ENCODE data around the gene FBRS.
"Not testable (repeated sequence)": the region's sequence is repeated elsewhere in the genome, so short reads cannot be mapped to it uniquely, and the experiment has no call there.

FBRS gene

DNA sequence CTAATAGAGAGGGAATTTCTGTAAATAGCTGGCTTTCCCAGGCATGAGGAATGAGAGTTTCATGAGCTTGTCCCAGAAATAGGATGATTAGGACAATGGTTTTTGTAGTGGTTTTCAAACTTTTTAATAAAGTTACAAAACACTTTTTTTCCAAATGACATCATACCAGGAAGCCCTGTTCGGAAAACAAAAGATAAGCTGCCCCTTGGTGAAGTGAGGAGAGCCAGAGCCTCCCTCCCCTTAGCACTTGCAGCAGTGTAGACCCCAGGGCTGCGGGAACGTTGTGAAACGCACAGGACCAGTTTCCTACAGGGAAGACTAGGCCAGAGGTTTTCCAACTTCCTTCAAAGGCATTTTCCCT lies 7.6 kb downstream of the FBRS start:
- no peak for DNase-seq

DNA sequence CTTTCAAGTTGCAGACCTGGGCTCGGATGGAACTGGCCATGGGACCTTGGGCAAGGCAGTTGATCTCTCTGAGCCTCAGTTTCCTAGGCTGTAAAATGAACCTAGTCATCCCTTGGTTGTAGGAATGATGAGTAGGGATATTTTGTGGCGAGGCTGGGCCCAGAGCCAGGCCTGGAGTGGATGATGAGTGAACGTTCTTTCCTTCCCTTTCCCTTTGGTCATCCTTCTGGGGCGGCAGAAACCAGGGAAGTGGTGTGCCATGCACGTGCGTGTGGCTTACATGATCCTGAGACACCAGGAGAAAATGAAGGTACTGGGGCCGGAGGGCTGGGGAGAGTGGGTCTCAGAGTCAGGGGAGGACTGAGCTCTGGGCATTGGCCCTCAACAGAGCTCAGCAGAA lies 8.4 kb downstream of the FBRS start:
- no peak for DNase-seq

DNA sequence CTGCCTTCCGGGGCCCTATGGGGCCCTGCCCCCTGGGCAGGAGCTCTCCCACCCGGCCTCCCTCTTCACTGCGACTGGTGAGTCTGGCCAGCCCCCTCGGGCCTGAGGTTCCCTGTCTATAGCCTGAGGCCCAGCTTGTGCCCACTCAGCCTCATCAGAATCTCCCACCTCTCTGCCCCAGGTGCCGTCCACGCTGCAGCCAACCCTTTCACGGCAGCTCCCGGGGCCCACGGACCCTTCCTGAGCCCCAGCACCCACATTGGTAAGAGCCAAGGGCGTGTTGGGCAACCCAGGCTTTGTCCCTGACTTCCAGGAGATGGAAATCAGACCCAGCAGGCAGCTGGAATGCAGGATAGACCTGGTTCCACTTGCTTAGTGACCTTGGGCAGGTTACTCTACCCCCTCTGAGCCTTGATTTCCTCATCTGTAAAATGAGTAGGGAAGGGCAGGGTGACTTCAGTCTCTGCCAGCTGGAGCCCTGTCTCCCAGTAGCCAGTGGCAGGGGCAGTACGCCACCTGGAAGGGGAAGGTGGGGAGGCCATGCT lies 9.2 kb downstream of the FBRS start:
- DNase-seq = no peak

DNA sequence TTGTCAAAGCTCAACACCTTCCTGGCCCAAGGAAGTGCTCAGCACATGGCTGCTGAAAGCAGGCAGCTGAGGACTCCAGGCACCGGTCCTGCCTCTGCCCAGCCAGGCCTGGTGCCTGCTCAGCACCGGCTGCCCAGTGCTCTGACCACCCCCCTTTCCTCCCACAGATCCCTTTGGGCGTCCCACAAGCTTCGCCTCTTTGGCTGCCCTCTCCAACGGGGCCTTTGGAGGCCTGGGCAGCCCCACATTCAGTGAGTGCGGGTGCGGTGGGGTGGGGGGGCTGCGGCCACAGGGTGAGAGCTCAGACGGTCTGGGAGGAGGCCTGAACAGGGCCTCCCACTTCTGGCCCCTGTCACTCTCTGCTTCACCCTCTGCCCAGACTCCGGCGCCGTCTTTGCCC lies 10.2 kb downstream of the FBRS start:
- DNase-seq = no peak

DNA sequence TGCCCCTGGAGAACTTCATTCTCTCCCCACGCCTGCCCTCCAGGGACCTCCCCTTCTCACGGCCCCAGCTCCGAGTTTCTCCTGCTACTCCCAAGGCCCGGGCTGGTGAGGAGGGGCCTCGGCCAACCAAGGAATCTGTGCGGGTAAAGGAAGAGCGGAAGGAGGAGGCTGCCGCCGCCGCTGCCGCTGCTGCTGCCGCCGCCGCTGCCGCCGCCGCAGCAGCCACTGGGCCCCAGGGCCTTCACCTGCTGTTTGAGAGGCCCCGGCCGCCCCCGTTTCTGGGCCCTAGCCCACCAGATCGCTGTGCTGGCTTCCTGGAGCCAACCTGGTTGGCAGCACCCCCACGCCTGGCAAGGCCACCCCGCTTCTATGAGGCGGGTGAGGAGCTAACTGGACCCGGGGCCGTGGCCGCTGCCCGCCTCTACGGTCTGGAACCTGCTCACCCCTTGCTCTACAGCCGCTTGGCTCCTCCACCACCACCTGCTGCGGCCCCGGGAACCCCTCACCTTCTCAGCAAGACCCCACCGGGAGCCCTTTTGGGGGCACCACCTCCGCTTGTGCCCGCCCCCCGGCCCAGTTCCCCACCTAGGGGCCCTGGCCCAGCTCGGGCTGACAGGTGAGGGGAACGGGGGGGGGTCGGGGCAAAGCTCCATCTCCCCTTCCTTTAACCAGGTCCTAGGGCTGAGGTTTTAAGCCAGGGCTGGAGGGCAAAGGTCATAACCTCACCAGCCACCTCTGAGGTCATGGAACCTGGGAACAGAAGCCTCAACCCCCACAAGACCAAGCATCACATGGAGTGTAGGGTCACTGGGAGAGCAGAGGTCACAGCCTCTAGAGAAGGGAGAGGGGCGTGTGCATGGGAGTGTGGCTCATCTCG lies 11.0 kb downstream of the FBRS start:
- no peak for DNase-seq

DNA sequence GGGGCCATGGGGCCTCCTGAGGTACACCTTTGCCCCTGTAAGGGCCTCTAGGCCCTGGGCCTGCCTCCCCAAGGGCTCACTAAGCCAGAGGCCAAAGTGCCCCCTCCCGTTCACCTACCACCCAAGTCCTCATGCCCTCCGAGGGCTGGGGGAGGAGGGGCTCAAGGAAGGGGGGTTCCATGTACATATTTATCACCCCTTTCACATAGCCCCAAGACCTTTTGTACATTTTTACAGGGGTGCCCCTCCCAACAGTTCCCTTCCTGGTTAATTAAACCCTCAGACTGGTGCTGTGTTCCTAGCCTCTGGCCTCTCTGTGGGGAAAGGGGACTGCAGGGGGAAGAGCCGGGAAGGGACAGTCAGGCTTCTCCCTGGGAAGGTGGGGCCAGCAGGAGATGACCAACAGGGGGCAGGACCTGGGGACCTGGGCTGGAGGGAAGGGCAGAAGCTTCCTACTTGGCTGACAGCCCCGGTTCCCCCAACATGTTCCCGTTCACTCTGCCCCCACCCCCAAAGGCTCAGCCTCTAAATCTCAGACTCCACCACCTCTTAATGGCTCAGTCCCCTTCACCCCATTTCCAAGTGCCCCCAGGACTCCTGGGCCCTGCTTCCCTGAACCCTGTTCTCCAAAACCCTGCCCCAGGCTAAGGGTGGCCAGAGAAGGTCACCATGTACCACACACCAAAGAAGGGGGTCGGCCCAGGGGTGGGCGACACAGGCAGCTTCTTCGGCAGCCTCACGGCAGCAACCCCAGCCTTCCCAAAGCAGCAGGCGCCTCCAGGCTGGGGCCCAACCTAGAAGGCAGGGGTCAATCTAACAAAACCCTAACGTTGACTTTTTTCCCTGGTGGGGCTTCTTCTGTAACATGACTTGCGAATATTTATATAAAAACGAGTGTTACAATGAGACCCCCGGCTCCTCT lies 11.9 kb downstream of the FBRS start:
- no peak for DNase-seq

DNA sequence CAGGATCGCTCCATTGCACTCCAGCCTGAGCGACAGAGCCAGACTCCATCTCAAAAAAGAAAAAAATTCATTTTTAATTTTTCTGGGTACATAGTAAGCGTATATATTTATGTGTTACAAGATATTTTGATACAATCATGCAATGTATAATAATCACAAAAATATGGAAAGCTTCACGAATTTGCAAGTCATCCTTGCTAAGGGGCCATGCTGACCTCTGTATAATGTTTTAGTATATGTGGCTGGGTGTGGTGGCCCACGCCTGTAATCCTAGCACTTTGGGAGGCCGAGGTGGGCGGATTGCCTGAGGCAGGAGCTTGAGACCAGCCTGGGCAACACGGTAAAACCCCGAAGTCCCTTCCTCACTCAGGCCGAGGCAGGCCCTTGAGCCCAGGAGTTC lies 16.9 kb downstream of the FBRS start:
- no peak for DNase-seq

DNA sequence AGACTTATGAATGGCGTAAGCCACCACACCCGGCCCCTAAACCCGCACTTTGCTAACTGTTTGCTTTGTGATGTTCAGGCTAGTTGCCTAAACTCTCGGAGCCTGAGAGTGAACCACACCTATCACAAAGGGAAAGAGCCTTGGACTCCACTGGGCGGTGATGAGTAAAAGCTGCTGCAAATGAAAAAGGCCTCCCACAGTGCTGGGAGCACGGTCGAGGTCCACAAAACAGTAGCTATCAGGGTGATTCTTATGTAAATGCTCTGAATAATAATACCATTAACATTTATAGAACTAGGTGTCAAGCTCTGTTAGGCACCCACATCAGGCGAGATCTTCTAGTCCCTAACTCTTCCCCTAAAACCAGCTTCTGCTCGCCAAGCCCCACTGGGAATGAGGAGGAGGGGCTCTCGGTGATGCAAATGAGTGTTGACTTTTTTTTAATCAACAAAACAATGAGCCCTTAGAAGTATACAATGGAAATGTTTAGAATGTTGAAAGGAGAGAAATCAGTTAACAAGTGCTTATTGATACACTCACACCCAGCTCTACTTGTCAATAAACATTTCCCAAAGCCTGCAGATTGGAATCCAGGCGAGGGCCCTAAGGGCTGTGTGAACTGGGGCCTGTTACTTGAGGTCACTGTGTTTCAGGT lies 19.8 kb downstream of the FBRS start:
- no peak for DNase-seq

DNA sequence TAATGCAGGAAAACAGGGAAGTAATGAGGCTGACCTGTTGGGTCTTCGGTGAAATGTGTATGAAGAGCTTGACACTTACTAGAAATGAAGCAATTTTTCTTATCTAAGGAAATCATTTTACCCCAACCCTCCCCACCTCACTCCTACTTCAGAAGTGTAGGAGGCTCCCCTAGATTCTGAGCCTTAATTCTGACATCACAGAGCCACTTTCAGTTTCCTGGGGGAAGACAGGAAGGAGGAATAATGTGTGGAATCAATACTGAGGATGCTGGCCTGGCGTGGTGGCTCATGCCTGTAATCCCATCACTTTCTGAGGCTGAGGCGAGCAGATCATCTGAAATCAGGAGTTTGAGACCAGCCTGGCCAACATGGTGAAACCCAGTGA lies 20.3 kb downstream of the FBRS start:
- DNase-seq = no peak

DNA sequence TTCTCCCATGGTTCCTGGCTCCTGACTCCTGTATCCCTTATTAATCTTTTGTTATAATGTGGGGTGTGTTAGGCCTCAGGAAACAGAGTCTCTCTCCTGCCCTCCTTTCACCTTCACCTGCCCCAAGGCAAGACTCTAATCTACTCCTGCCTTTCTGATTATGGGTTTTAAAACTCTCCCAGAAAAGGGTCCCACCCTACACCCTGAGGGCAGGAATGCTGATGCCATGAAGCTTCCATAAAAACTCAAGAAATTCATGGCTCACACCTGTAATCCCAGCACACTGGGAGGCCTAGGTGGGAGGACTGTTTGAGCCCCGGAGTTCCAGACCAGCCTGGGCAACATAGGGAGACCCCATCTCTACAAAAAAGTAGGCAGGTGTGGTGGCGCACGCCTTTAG lies 22.1 kb downstream of the FBRS start:
- no peak for DNase-seq

DNA sequence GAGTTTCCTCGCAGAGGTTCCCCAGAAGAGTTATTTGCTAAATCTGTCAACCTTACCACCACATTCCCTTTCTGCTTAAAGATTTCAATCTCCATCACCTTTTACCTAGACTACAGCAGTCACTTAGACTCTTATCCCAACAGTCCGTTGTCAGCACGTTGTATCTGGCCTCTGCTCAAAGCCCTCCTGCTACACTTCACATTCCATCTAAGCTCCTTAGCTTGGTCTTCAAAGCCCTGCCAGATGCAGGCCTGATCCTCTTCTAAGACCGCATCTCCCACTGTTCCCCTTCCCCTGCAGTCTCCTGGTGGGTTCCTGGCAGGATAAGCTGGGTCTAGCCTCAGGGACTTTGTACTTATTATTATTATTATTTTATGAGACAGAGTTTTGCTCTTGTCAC lies 30.5 kb downstream of the FBRS start:
- DNase-seq = no peak

DNA sequence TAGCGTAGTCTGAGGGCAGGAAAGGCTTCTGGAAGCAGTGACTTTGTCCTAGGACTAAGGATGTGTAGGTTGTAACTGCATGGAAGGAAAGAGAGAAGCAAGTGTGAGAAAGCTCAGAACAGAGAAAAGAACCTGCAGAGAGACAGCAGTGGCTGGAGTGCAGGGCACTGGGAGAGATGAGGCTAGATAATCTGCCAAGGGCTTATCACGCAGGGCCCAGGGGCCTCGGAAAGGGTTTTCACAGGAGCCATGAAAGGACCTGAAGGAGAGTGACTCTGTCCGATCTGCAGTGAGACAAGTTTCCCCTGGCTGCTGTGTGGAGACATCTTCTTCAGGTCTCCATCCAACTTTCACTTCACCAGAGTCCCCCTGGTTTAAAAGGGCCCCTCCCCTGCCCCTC lies 33.7 kb downstream of the FBRS start:
- no peak for DNase-seq

DNA sequence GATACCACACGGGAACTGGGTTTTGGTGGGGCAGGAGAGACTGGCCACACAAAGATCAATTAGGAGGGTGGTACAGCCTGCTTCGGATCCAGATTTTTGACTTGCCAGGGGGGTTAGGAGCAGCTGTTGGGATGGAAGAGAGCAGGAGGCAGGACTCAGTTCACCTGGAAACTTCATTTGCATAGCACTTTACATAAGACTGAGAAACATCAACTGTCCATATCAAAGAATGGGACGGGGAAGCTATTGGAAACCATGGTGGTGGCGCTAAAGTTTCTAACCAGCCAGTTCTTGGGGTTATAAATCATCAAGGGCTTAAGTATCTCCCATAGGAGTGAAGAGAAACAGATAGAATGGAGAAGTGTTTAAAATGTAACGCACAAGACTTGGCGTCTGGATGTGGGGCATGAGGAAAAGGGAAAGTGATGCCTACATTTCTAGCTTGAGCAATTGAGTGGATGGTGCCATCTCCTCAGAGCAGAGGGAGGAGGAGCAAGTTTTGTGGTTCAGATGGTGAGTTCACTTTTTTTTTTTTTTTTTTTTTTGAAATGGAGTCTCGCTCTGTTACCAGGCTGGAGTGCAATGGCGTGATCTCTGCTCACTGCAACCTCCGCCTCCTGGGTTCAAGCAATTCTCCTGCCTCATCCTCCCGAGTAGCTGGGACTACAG lies 34.3 kb downstream of the FBRS start:
- no peak for DNase-seq

DNA sequence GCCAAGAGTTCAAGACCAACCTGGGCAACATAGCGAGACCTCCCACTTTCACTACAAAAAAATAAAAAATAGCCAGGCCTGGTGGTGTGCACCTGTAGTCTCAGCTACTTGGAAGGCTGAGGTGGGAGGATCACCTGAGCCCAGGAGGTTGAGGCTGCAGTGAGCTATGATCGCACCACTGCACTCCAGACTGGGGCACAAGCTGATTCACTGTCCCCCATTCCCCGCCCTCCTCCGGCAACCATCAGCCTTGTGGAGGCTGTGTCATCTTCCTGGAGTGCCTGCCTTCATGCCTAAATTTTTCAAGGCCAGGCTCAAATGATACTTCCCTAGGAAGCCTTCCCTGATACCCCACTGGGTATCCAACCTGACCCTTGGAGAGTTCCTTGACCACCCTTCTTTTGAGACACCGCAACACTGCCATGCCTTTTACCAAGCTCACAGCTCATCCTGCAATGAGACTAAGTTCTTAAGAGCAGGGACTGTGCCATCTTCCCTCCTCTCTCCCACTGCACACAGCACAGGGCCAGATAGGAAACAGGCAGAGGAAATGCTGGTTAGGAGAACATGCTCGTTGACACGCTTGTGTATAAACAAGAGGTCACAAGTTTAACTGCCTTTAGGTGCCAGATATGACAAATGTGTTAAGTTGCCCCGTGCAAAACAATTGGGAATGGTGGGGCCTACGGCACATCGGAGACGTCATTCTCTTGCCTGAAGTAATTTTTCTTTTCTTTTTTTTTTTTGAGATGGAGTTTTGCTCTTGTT lies 36.9 kb downstream of the FBRS start:
- no peak for DNase-seq

DNA sequence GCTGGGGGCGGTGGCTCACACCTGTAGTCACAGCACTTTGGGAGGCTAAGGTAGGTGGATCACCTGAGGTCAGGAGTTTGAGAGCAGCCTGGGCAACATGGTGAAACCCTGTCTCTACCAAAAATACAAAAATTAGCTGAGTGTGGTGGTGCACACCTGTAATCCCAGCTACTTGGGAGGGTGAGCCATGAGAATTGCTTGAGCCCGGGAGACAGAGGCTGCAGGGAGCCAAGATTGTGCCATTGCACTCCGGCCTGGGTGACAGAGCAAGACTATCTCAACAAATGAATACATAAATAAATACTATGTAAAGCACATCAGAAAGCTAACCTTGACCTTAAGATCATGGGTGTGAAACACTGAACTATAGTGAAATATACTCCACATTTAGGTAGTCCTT lies 38.4 kb downstream of the FBRS start:
- not testable (repeated sequence) for DNase-seq

DNA sequence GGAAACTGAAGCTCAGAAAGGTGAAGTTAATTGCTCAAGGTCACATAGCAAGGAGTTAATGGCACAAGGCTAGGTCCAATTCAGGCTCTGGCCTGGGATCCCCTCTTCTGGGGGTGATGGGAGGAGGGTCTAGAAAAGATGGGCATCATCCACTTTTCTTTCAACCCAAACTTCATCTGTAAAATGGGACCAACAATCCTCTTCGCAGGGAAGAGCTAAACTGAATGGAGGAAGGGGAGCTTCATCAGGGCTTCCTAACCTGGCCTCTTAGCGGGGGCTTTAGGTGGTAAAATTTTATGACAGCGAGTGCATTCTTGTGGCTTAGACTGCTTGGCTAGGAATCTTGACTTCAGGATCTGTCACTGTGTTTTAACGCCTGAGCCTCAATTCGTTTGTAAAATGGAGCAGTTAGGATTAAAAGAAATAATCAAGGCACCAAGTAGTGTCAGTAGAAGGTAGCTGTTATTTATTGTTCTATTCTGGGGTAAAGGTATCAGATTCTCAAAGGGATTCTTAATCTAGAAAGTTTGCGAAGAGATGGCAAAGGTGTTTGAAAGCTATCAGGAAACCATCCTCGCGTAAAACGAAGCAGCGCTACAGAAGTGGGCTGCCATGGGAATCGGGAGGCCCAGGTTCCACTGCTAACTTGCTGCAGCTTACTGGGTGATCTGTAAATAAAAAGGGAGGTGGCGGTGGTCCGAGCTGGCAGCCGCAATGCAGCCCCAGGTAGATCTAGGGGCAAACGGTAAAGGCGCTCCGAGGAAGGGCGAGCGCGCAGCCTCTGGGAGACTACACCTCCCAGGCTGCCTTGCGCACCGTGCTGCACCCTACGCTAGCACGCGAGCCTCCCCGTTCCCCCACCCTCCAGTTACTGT lies 39.3 kb downstream of the FBRS start:
- no peak for DNase-seq

DNA sequence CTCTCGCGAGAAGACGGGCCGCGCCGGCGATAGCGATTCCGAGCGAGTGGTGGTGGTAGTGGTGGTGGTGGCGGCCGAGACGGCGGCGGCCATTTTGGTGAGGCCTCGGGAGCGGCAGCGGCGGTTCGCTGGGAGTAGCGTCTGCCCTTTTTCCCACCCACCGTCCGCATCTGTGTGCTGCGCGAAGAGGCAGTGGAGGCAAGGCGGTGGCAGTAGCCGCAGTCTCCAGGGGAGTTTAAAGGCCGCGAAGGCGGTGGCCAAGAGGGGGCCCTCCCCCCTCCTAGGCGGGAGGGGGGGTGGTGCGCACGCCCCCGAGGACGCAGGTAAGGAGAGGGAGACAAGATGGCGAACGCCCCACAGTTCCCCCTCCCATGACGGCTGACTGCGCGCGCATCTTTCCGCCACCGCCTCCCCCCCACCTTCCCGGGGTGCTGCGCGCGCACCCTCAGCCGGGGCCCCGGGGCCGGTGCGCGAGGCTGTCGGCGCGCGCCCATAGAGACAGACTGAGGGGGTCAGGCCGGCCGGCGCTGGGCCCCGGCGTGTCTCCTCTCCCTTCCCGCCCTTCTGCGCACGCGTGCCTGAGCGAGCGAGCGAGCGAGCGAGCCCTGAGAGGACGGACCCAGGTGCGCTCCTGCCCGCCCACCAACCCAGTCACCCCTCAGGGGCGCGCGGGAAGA lies 40.0 kb downstream of the FBRS start:
- peak; percentile 84 for DNase-seq

DNA sequence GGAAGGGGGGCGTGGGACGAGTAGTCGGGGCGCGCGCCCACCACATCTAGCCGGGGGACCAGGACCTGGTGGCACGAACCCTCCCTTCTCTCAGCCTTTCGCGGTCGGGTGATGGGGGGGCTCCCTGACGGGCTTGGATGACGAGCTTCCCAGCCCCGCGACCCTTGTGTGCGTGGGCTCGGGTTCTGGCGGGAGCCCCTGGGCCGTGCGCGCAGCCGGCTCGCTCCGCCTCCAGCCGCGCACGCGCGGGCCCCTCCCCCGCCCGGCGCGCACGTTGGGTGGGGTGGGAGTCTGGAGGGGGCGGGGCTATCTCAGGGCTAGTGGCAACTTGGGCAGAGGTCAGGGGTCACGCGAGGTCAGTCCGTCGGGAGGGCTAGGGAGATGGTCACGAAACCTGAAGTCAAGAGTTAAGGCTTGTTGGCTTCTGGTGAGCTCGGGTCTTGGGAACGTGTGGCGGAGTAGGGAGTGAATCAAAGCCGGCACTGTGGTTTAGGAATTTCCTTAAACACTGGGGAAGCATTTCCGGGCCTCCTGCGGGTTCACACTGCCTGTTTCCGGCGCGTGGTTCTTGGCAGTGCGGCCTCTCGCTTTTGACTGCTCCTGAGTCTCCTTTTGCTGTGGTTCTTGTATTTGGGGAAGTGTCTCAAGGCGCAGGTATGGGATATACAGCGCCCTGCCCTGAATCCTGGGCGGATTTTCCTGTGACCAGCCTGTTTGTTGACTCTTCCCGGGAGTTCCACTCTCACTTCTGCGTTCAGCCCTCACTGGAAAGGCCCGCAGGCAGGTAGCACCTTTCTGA lies 40.8 kb downstream of the FBRS start, which contains the start of gene SRCAP:
TSS of gene SRCAP (plus strand) at position 356 of the 799 bp plus-strand sequence. CDS start 1,654 bp downstream, outside the sequence.
- peak; percentile 15 for DNase-seq

DNA sequence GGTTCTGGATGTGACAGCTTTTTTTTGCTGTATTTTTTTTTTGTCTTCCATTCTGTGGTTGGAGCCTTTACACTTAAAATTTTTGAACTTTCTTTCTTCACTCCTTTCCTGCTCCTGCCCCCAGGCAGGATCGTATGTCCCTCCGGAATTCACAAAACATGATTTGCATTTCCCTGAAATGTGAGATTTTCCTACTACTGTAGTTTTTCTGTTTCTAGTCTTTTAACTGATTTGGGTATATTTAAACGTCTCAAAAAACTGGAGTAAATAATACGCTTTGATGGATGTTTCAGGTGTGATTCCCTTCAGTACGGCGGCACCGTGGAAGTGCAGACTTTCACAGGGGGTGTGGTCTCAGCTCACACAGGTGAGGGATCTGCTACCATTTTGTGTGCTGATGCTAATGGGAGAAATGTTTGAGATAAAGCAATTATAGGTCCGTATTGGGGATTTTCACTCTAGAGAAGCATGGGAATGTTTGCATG lies 41.4 kb downstream of the FBRS start:
- DNase-seq = no peak
